ENCODE results near the gene TMA7.

TMA7 gene

GRCh38 chr3:48467473-48468267 is 27.6 kb downstream of the TMA7 start:
- no peak for TF ChIP-seq CTCF (IDR thresholded peaks at IDR 0.05; ENCODE audit: low read depth, low read length, missing control alignments)
- DNase-seq (ENCODE audit: extremely low read depth, low read depth): no peak
- H3K4me3 ChIP-seq (replicated peaks; ENCODE audit: low read depth, low read length): peak overlapping the region; percentile 51

GRCh38 chr3:48468329-48468731 is 28.3 kb downstream of the TMA7 start:
- no peak overlapping the region for H3K4me3 ChIP-seq (replicated peaks; ENCODE audit: low read depth, low read length)
- DNase-seq (ENCODE audit: extremely low read depth, low read depth): no peak
- no peak for TF ChIP-seq CTCF (IDR thresholded peaks at IDR 0.05; ENCODE audit: low read depth, low read length, missing control alignments)

- no peak for DNase-seq (ENCODE audit: extremely low read depth, low read depth)
- no peak overlapping the region for H3K4me3 ChIP-seq (replicated peaks; ENCODE audit: low read depth, low read length)
- TF ChIP-seq CTCF (IDR thresholded peaks at IDR 0.05; ENCODE audit: low read depth, low read length, missing control alignments): no peak
These were observed 29.2 kb downstream of the TMA7 start for GRCh38 chr3:48469046-48469915.

- no peak for TF ChIP-seq CTCF (IDR thresholded peaks at IDR 0.05; ENCODE audit: low read depth, low read length, missing control alignments)
- no peak for DNase-seq (ENCODE audit: extremely low read depth, low read depth)
- no peak overlapping the region for H3K4me3 ChIP-seq (replicated peaks; ENCODE audit: low read depth, low read length)
These were observed 30.2 kb downstream of the TMA7 start for GRCh38 chr3:48470286-48470685.

GRCh38 chr3:48472673-48472922 is 32.5 kb downstream of the TMA7 start:
- DNase-seq (ENCODE audit: extremely low read depth, low read depth): no peak
- no peak for TF ChIP-seq CTCF (IDR thresholded peaks at IDR 0.05; ENCODE audit: low read depth, low read length, missing control alignments)

GRCh38 chr3:48472923-48473616 is 33.0 kb downstream of the TMA7 start:
- TF ChIP-seq CTCF (IDR thresholded peaks at IDR 0.05; ENCODE audit: low read depth, low read length, missing control alignments): peak; percentile 43
- DNase-seq (ENCODE audit: extremely low read depth, low read depth): peak; percentile 86
- peak overlapping the region; percentile 87 for H3K4me3 ChIP-seq (replicated peaks; ENCODE audit: low read depth, low read length)

More at GRCh38 chr3:48472673-48472922, 32.5 kb downstream of the TMA7 start:
- peak overlapping the region; percentile 87 for H3K4me3 ChIP-seq (replicated peaks; ENCODE audit: low read depth, low read length)

All from HFF-Myc (cell line).